Measurements from ENCODE around the gene FBXW7.

DNA sequence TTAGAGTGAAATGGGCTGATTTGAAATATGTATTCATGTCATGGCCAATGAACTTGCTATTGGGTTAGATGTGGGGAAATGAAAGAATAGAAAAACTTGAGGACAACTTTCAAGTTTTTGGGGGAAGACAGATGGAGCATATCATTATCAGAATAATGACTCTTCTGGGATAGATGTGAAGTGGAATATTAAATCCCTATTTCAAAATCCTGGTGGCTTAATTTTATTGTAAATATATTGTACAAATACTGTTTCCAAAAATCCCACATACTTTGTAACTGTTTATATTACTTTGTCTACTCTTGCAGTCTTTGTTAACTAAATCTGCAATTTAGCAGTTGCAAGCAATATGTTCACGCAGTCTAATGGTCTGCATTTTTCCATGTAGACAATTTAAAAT lies 35.9 kb upstream of the FBXW7 start:
- TF ChIP-seq CTCF (IDR thresholded peaks at IDR 0.05; ENCODE audit: poor library complexity), result no peak
- no peak for TF ChIP-seq EZH2 (IDR thresholded peaks at IDR 0.05; ENCODE audit: borderline replicate concordance)
- no peak for TF ChIP-seq EZH2phosphoT487 (IDR thresholded peaks at IDR 0.05; ENCODE audit: low read depth, severe bottlenecking, unreplicated experiment)

All from hepatocyte (in vitro differentiated cells).